Endometrial microvascular endothelial cells (primary cell): ENCODE data around the gene TNFSF8. TPM values are rescaled to one million over a fixed set of nuclear protein-coding genes. Genes with fewer than 3 reads are reported as not detected.

ENCODE experiments used
- in situ Hi-C: cut with HindIII; loops from 2 replicates; pipeline ENCODE4 v1.10.0; 2017; ENCODE audit warnings: low sequenced_read_pairs, low pct_unique_long_range_greater_than_20kb; ENCODE audit errors: inconsistent ontology term
- total RNA-seq: library from RNA; depleted of rRNA; stranded (reverse); fragments of >200 nt; gene quantifications from one replicate; pipeline ENCODE4 v1.2.3, GENCODE V29; 2015; ENCODE audit errors: inconsistent ontology term

Gene TNFSF8
- total RNA-seq, 1 donor from 2014 or later: not detected

DNA sequence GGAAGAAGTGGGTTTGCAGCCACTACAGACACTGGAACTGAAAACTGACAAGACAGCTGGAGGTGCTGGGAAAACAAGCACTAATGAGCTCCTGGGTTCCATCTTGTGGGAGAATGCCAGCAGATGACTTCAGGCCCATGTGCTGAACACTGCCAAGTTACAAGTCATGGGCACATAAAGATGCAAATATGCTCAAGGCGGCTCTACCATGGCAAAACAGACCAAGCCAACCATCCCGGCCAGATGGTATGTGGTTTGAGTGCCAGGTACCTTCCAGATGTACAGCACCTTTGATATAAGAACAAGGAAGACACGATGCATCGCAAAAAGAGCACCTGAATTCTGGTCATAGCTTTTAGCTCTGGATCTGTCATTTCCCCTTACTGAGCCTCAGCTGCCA, 19.9 kb downstream of the TNFSF8 start:
- in situ Hi-C loops: no loop called here

DNA sequence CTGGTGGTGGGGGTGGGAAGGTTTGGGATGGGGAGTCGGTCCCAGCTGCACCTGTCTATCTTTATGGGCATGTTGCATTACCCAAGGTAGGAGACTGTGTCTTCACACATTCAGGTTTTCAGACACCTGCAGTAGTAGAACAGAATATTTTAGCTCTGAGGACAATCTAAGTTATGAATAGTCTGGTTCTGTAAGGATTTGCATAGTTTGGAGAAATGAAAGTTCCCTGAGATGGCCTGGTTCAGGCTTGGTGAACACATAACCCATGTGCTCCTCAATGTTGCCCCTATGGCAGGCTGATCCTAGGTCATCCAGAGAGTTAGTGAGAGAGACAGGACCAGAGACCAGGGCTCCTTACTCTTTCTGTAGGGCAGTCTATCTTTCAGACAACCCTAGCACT, 20.7 kb downstream of the TNFSF8 start:
- in situ Hi-C loops: no loop called here

DNA sequence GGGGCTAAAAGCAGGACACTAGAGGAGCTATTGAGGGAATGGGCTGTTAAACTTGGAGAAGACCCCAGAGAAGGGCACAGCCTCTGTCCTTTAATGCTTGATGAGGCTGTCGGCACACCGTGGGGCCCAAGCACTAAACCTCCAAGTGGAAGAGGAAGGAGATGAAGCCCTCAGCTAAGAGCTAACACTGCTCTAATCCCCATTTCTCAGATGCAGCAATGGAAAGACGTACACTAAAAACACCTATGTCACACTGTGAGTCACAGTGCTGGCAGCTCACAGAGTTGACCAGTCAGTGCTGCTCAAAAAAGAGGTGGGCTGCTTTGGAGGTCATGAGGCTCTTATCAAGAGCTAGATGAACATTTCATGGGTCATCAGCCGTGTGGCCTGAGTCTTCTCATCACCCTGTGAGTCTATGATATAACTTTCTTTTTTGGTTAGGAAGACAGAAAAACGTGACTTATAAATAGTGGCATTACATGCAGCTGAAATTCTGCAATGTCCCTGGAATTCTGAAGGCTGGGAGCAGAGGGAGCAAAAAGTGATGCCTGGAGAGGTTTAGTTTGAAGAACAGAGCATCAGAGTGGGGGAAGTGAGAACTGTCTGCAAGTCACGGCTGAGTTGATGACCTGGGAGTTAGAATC, 21.5 kb downstream of the TNFSF8 start:
- in situ Hi-C loops: no loop called here

DNA sequence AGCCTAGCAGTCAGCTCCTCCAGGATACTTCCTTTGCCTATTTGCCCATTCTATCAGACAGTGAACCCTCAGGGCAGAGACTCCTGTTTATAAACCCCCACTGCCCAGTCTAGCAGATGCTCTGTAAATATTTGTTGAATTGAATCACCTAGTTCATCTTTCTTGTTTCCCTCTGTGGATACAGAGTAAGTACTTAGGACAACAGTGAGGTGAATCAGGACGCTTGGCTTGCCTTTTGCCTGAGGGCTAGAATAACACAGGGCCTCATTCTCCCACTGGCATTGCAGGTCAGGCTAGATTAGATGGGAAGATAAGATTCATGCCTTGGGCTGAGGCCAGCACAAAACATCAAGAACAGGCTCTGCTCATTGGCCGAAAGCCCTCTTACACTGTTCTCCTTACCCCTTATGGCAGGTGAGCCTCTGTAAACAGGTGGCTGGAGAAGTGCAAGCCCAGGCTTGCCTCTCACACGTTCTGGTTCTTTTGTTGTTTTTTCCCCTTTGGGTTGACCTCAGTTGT, 22.2 kb downstream of the TNFSF8 start:
- in situ Hi-C loops: no loop called here

DNA sequence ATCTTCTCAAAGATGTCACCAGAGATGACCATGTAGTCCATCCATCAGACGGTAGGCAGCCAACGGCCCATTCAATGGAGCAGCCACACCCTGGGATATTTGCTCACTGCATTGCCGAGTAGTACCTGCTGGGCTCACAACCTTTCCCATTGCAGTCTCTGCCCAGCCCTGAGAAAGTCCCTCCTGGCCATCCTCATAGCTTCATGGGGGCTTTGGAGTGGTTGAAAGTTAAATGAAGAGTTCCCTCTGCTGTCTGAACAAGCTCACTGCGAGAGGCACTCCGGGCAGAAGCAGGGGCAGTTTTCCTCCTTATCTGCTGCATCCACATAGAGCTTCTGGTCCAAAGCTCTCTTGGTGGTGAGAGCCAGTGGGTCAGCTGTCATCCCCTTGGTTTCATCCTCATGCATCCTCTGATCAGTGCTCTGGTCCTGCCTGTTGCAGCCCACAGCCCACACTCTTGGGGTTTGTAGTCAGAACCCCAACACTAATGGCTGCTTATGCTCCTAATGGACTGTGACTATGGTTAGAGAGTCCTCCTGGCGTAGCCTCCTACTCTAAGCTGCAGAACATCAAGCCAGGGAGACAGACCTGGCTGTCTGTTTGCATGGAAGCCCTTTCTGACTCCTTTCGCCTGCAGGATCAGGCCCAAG, 23.3 kb downstream of the TNFSF8 start:
- in situ Hi-C loops: no loop called here

DNA sequence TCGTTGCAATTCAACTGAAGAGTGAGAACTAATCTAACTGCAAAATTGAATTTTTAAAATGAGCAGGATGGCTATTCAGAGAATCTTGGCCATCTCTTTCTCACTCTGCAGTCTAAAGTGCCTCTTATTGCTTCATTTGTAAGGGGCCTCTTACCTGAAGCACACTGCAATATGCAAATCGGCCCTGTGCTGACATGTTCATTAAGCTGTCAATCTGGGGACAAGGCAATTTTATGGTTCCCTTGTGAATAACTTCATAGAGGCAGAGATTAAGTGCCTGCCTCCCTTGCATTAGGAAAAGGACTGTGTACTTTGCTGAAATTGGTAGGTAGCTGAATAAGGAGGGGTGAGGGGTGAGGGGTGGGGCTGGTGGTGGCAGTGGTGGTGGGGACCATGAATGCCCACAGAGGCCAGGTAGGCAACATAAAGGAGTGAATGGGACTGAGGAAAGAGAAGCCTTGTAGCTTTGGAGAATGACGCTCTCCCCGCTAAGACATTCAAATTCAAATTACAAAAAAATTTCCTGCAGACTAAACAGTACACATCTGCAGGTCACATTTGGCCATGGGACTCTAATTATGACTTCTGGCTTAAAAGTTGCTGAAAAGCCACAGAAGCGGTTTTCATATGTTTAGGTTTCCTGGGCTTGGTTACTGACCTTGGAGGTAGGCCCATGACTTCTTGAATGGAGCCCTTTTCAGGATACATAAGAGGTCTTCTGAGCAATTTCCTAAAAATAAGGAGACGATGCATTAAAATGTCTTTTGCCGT, 25.0 kb downstream of the TNFSF8 start:
- in situ Hi-C loops: no loop called here

DNA sequence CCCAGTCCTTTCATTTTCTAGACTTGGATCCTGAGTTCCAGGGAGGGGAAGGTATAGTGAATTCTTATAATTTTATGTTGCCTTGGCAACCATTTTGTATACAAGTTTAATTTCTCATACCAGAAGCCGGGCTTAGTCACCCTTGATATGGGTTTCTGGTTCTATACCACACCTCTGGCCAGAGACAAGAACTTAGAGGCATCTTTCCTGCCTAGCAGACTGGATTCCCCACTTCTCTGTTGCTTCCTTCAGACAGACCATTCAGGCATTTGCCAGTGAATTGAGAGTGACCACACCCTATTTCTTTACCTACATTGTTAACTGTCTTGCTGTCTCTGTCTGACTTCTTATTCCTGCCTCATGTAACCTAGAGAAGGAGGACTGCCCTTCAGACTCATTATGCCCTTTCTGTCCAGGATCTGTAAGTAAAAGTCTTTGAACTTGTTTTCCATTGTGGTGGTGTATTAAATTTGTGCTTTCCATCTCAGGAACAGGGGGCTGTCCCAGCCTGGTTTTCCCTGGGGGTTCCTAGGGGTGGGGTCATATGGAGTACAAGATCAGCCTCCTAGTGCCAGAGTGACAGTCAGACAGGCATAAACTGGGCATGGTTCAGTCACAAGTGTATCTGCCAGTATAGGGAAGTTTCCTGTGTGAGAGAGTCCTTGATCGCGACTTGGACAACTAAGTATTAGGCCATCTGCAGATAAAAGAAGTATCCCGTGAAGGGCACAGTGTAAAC, 27.4 kb downstream of the TNFSF8 start:
- in situ Hi-C loops: no loop called here

DNA sequence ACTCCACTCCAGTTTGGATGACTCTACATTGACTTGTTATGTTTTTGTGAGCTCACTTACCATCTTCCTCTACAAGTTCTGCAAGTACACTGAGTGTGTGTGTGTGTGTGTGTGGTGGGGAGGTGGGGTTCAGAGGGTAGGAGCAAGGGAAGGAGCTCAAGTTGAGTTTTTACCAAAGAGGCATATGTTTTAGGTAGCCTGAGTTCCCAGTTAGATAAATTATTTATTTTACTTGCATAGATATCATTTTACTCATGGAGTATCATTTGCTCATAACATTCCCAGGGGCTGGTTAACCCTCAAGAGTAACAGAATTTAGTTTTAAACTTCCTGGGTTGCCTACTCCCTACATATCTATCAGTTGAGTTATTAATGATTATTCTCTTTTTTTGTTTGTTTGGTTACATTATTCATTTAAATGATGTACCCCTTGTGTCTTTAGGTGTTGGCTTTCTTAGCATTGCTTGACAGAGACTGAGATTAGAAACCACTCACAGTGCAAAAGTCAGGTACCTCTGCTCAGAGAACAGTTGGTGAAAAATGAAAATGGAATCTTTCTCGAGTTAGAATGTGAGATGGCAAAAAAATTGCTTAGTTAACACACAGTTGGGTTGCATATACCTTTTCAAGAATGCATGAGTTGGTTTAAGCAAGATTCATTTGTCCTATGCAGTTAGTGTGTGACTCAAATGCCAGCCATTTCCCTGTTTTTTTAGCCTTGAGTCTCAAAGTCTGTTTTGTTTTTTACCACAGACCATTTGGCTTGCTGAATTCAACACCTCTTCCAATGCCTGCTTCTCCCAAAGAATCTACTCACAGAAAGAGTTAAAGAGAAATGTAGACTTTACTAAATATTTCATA, 29.2 kb downstream of the TNFSF8 start:
- in situ Hi-C loops: no loop called here

DNA sequence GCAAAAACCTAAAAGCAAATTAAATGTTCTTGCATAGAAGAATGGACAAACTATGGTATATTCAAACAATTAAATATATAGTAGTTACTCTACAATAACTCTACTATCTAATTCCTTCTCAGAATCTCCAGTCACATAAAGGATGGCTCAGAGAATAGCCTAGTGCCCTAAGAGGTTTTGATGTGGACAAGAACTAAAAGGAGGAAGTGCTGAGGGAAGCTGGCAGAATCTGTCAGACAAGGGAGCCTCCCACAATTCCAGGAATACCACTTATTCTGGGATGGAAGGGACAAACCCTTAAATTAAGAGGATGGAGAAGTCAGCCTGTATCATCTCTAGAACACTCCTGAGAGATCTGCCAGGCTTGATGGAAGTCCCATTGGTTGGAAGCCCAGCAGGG, 30.4 kb downstream of the TNFSF8 start:
- in situ Hi-C loops: no loop called here

DNA sequence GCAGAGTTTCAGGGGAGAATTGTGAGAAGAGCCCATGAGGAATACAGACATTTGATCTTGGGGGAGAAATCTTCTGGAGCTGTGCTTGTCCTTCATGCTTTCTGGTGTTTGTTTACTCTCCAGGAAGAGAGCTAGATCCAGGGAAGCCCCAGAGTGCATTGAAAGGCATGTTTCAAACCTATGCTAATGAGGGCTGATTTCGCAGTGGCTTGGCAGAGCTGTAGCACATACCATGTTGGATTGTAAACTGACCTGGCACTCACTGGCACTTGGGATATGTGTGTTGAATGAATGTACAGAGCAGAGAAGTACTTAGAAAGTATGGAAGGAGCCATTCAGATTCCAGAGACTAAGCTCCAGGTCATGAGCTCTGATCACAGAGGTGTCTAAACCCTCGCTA, 30.9 kb downstream of the TNFSF8 start:
- in situ Hi-C loops: no loop called here

DNA sequence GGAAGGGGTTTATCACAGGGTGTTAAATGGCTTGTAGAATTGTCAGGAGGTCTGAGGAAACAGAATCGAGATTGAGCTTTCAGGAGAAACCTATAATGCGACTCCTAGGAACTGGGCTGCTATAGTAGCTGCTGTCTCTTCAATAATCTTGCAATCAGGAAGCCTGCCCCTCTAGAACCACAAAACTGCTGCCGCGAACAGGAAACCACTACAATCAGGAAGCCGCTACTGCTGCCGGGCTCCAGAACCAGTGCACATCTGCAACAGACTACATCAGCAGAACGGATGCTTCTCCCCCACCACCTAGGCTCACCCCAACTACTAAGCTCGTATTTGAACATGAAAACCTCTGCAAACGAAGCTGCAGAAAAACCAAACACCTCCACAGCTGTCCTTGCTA, 31.6 kb downstream of the TNFSF8 start:
- in situ Hi-C loops: no loop called here

DNA sequence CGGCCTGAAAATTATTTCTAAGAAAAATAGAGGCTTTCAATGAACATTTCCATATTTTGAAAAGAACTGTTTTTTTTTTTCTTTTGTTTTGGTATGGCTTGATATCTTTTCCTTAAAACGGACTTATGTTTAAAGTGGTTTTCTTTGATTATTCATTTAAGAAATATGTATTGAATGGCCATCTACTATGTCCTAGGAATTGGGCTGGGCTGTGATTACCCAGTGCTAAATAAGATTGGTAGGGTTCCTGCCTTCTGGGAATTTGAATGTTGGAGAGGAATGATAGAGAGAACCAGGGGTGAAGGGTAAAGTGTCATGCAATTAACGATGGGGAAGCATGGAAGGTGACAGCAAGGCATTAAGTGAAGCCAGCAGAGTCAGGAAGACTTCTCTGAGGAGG, 33.2 kb downstream of the TNFSF8 start:
- in situ Hi-C loops: no loop called here

DNA sequence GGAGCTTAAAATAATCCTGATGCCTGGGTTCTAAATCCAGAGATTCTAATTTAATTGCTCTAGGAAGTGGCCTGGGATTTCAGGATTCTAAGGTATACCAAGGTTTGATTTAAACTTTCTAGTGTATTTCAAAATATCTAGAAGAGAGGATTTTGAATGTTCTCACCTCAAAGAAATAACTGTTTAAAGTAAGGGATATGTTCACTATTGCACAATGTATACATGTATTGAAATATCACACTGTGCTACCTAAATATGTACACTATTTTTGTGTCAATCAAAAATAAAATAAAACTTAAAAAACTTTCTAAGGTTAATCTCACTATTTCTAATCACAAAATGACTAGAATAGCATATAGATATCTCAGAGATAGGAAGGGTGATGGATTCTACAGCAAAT, 34.0 kb downstream of the TNFSF8 start:
- in situ Hi-C loops: no loop called here

DNA sequence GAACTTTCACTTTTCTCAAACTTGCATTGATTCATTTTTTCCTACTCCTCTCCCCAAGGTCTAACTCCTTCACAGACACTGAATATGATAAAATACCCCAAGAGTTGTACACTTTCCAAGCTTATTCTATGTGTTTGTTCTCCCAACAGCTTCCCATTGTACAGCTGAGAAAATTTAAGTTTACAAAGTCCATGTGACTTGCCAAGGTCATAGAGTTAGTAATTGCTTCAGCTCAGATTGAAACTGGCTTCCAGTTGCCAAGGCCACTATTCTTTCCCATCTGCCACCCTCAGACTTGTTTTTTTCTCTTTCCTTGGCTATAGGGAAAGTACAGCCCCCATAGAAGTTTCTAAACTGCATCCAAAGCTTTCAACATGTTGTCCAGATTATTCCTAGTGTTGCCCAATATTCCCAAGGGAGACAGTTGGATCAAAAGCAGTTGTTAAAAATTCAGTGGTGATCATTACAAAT, 34.8 kb downstream of the TNFSF8 start:
- in situ Hi-C loops: no loop called here

DNA sequence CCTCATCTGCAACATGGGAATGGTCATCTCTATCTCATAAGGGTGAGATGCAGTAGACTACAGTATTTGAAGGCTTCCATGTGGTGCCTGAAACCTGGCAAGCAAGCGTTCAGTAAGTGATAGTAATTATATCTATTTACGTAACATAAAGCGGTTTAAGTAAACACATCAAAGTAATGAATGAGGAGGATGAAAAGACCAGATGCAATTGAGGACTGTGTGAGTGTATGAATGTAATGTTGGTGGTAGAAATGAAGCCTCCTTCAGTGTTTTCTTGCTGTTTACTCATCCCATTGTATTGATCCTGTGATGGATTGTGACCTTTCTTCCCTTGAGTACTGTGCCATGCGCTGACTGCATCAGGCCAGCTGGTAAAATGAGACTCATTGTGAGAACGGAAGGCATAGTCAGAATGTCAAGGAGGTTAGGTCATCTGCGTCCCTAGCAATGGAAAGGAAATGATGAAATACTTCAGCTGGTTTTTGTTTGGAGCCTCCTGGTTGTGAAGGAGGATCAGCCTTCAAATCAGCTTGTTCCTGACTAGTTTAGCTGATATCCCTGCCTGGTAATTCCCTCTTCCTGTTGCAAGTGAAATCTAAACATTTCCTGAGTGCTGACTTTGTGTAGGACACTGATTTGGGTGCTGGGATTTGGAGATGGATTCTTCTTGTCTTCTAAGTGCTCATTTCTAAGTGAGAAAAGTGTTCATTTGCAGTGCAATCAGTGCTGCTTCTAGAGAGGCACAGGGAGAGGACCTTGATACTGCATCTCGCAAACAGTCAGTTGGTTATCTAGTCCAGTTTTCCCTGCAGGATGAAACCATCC, 35.6 kb downstream of the TNFSF8 start:
- in situ Hi-C loops: no loop called here

DNA sequence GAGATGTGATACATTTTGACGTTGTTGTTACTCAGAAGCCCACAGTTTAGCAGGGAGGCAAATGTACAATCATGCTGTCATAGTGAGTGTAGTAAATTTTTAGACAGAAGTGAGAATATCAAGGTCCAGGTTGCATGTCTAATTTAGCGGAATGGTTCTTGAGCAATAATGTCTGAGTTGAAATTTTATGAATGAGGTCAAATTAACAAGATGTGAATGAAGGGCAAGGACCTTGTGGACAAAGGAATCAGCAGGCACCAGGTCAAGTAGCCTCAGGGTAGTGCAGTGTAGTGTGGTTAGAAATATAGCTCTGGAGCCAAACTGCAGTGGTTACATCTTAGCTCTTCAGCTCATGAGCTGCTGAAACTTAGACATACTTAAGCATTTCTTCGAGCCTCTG, 36.2 kb downstream of the TNFSF8 start:
- in situ Hi-C loops: no loop called here

DNA sequence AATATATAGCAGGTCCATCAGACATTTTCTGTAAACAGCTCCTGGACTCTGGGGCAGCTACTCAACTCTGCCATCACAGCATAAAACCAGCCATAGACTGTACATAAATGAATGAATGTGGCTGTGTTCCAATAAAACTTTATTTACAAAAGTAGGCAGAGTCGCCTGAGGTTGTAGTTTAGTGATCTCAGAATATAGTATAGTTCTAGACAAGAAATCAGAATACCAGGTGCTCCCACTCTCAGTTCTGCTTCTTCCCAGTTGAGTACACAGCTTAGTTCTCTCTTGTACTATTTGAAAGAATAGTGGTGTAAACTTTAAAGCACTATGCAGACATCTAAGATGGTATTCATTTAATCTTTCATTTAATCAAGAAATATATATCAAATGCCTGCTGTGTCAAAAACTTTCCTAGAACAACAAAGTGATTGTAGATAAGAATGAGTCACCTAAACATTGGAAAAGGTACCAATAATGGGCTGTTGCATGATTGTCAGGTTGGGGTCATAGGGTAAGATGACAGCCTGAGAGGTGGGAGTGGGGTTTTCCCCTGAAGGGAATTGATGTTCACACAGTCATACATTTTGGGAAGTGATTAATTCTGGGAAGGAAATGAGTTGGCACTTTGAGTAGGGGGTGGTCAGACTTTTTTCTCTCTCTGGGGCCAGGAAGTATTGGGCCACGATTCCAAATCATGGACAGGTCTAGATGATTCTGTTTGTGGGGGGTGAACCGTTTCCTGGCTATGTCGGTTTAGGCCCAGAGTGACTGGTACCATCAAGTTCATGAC, 37.0 kb downstream of the TNFSF8 start:
- in situ Hi-C loops: no loop called here
